Large intestine (tissue), 3 donors: ENCODE measurements around the gene TGDS. TPM values are rescaled to one million over a fixed set of nuclear protein-coding genes. Genes with fewer than 3 reads are reported as not detected.

Experiments
- DNase-seq, 2 donors: peaks; one replicate each; pipeline versions ENCODE4 v3.0.0 to v3.0.0-alpha.2; 2013
- H3K27ac ChIP-seq: one replicate; pipeline ENCODE4 v1.5.1; 2013; ENCODE audit warnings: low read length
- H3K27me3 ChIP-seq: 2 replicates; pipeline ENCODE4 v1.6.1; 2013; ENCODE audit warnings: low read length; ENCODE audit not compliant: control insufficient read depth, insufficient read depth
- H3K36me3 ChIP-seq: 2 replicates; pipeline ENCODE4 v1.6.1; 2013; ENCODE audit warnings: low read length; ENCODE audit not compliant: control insufficient read depth, insufficient read depth
- H3K4me1 ChIP-seq: one replicate; pipeline ENCODE4 v1.6.1; 2013; ENCODE audit warnings: low read length; ENCODE audit not compliant: control insufficient read depth, insufficient read depth
- H3K4me3 ChIP-seq: one replicate; pipeline ENCODE4 v1.5.1; 2013; ENCODE audit warnings: low read length
- H3K9me3 ChIP-seq: one replicate; pipeline ENCODE4 v1.6.1; 2013; ENCODE audit warnings: mild to moderate bottlenecking, low read depth, low read length, moderate library complexity; ENCODE audit not compliant: control insufficient read depth
- WGBS: methylation state at CpG from one replicate; pipeline ENCODE4 v1.1.5; 2013; ENCODE audit warnings: low lambda C conversion rate; ENCODE audit not compliant: insufficient coverage; 5-methylcytosine and 5-hydroxymethylcytosine counted together
- polyA plus RNA-seq: library from polyadenylated mRNA; unstranded; fragments of 120-200 nt; gene quantifications from one replicate; pipeline ENCODE4 v1.2.1, GENCODE V29; 2013

The TGDS gene
- polyA plus RNA-seq, 1 donor: 21.6 TPM

GRCh38 chr13:94601446-94602431 is 5.8 kb upstream of the TGDS start, which contains the start of gene GPR180:
Gene GPR180 (plus strand): TSS chr13:94601857. CDS start chr13:94601928, 71 bp downstream.
- Histone ChIP-seq H3K27ac (peak within 1 kb of the TSS; percentile 91), H3K27me3 (no peaks in the 10 kb centered on the region), H3K36me3 (no peaks in the 10 kb centered on the region), H3K4me1 (peaks cover 12% of the 10 kb centered on the region), H3K9me3 (peaks cover 6% of the 10 kb centered on the region), H3K4me3 (peak within 1 kb of the TSS; percentile 66)
- WGBS: no CpG with 5 or more reads among the region's 71 CpGs
- peak; percentile 99 for DNase-seq

DNA sequence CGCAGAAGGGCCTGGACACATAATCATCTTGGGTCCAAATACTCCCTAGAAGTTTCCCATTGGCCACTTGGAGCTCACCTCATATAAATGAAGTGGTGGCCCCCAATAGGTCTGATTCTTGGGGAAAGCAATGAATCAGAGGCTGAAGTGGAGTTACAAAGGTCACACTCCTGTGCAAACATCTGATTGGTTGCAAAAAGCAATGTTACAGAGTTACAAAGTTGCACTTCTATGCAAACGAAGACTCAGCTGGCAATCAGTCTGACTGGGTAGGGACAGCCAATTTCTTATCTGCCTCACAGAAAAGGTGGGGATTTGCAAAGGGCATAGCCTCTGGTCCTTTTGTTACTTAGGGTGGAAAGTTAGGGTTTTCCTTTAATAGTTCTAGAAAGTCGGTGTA is 3.9 kb upstream of the TGDS start:
- H3K4me3 ChIP-seq: no peak overlapping the region
- no CpG with 5 or more reads among the region's 3 CpGs for WGBS
- H3K4me1 ChIP-seq: peaks cover 14% of the 10 kb centered on the region
- no peaks in the 10 kb centered on the region for H3K36me3 ChIP-seq
- no peaks in the 10 kb centered on the region for H3K27me3 ChIP-seq
- H3K27ac ChIP-seq: no peak overlapping the region
- peak in 1 of 2 donors; percentile 50 for DNase-seq
- H3K9me3 ChIP-seq: peaks cover 6% of the 10 kb centered on the region

GRCh38 chr13:94598281-94598680 is 2.3 kb upstream of the TGDS start:
- no peak for DNase-seq
- H3K36me3 ChIP-seq: no peaks in the 10 kb centered on the region
- H3K4me1 ChIP-seq: peaks cover 21% of the 10 kb centered on the region
- WGBS: no CpG with 5 or more reads among the region's 3 CpGs
- no peaks in the 10 kb centered on the region for H3K27me3 ChIP-seq
- no peak overlapping the region for H3K27ac ChIP-seq
- H3K4me3 ChIP-seq: no peak overlapping the region
- peaks cover 6% of the 10 kb centered on the region for H3K9me3 ChIP-seq

DNA sequence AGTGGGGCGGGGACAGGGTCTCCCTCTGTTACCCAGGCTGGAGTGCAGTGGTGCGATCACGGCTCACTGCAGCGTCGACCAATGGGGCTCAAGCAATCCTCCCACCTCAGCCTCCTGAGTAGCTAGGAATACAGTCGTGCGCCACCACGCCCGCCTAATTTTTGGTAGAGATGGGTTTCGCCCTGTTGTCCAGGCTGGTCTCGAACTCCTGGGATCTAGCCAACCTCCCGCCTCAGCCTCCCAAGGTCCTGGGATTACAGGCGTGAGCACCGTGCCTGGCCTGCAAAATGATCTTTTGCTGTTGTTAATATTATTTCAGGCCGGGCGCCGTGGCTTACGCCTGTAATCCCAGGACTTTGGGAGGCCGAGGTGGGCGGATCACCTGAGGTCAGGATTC is 621 bp upstream of the TGDS start:
- no peak for DNase-seq
- Histone ChIP-seq H3K4me1 (peaks cover 21% of the 10 kb centered on the region), H3K9me3 (peaks cover 6% of the 10 kb centered on the region), H3K36me3 (peaks cover 9% of the 10 kb centered on the region), H3K27me3 (no peaks in the 10 kb centered on the region), H3K27ac (no peak overlapping the region), H3K4me3 (peak overlapping the region; percentile 93)
- WGBS: no CpG with 5 or more reads among the region's 20 CpGs

DNA sequence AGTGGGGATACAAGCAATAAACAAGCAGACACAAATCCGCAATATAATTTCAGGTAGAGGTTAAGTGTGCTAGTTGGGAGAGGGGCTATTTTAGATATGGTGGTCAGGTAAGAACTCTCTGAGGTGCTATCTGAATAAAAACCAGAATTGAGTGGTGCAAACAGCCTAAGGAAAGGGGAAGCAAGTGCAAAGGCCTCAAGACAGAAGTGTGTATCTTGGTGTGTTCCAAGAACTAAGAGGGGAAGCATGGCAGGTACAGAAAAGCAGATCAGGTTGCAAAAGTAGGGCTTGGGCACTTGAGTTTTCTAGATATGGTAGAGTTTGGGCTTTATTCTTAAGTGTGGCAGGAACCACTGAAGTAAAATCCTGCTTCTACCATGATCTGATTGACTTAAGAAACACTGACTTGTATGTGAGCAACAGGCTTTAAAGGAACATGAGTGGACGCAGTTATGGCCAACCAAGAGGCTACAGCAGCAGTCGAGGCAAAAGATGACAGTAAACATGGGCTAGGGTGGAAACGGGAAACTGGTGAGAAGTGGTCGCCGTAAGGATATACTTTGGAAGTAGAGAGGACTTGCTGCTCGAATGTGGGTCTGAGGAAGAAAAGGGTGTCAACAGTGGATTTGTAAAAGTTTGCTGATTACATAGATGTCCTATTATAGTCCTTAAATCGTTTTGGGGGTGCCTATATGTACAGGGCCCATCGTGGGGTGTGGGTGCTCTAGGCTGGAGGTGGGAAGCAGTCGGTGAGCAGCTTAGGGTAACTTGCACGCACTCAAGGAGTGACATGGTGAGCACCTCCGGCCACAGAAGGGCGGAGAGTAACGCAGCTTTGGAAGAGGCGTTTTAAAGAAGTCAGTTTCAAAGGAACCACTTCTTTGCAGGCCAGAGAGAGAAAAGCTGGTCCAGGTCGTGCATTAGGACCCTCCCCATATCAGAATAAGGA is 677 bp downstream of the TGDS start:
- Histone ChIP-seq H3K4me1 (peaks cover 16% of the 10 kb centered on the region), H3K9me3 (no peaks in the 10 kb centered on the region), H3K4me3 (peak overlapping the region; percentile 93), H3K27me3 (no peaks in the 10 kb centered on the region), H3K27ac (peak overlapping the region; percentile 82), H3K36me3 (peaks cover 20% of the 10 kb centered on the region)
- no peak for DNase-seq
- WGBS: no CpG with 5 or more reads among the region's 16 CpGs

- H3K36me3 ChIP-seq: peaks cover 25% of the 10 kb centered on the region
- no CpG with 5 or more reads among the region's 3 CpGs for WGBS
Measured at GRCh38 chr13:94590744-94591143, 5.2 kb downstream of the TGDS start.

GRCh38 chr13:94588541-94588940 is 7.4 kb downstream of the TGDS start:
- no peaks in the 10 kb centered on the region for H3K4me1 ChIP-seq
- H3K9me3 ChIP-seq: no peaks in the 10 kb centered on the region
- H3K36me3 ChIP-seq: peaks cover 38% of the 10 kb centered on the region
- no peak overlapping the region for H3K27ac ChIP-seq
- no peaks in the 10 kb centered on the region for H3K27me3 ChIP-seq
- 89% methylated on average over 3 of the region's 4 CpGs for WGBS
- DNase-seq: no peak
- no peak overlapping the region for H3K4me3 ChIP-seq

More at GRCh38 chr13:94590744-94591143, 5.2 kb downstream of the TGDS start:
- no peak overlapping the region for H3K27ac ChIP-seq
- no peaks in the 10 kb centered on the region for H3K9me3 ChIP-seq
- DNase-seq: no peak
- peaks cover 10% of the 10 kb centered on the region for H3K4me1 ChIP-seq
- no peak overlapping the region for H3K4me3 ChIP-seq
- no peaks in the 10 kb centered on the region for H3K27me3 ChIP-seq

- H3K4me1 ChIP-seq: no peaks in the 10 kb centered on the region
- no peaks in the 10 kb centered on the region for H3K9me3 ChIP-seq
- no peak for DNase-seq
- H3K27ac ChIP-seq: no peak overlapping the region
- 87% methylated on average over 4 of the region's 7 CpGs for WGBS
- no peak overlapping the region for H3K4me3 ChIP-seq
- no peaks in the 10 kb centered on the region for H3K27me3 ChIP-seq
- peaks cover 43% of the 10 kb centered on the region for H3K36me3 ChIP-seq
Measured at GRCh38 chr13:94586371-94586770, 9.6 kb downstream of the TGDS start.

GRCh38 chr13:94585543-94586101 is 10.3 kb downstream of the TGDS start:
- 29% methylated on average over 1 of the region's 6 CpGs for WGBS
- no peaks in the 10 kb centered on the region for H3K27me3 ChIP-seq
- H3K36me3 ChIP-seq: peaks cover 41% of the 10 kb centered on the region
- no peaks in the 10 kb centered on the region for H3K4me1 ChIP-seq
- H3K27ac ChIP-seq: no peak overlapping the region
- H3K9me3 ChIP-seq: no peaks in the 10 kb centered on the region
- peak in 1 of 2 donors; percentile 20 for DNase-seq
- H3K4me3 ChIP-seq: no peak overlapping the region

DNA sequence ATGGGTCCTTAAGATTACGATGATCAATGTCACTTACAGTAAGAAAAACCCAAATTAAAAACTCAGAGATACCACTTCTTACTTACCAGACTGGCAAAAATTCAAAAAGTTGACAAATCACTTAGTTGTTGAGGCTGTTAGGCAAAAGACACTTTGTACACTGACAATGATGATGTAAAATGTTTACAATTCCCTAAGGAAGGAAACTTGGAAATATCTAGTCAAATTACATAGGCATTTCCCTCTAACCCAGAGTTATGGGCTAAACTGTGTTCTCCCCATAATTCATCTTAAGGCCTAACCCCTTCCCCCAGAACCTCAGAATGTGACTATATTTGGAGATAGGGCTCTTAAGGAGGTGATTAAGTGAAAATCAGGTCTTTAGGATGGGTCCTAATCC is 12.0 kb downstream of the TGDS start:
- peaks cover 47% of the 10 kb centered on the region for H3K36me3 ChIP-seq
- no CpG with 5 or more reads among the region's 1 CpG for WGBS
- H3K27me3 ChIP-seq: no peaks in the 10 kb centered on the region
- H3K4me3 ChIP-seq: no peak overlapping the region
- no peaks in the 10 kb centered on the region for H3K4me1 ChIP-seq
- H3K9me3 ChIP-seq: no peaks in the 10 kb centered on the region
- no peak overlapping the region for H3K27ac ChIP-seq
- DNase-seq: no peak
